Measurements from ENCODE around the gene SORBS2. TPM values are rescaled to one million over a fixed set of nuclear protein-coding genes. Genes with fewer than 3 reads are reported as not detected.

The SORBS2 gene
- total RNA-seq, 4 donors from 2014 or later = 92.7 to 234 (median 122) TPM

GRCh38 chr4:185852961-185853360, 41.0 kb upstream of the SORBS2 start:
- intact Hi-C loops (cut with DNase I; ENCODE audit: low total_unique reads) = loop anchor here (10.0 kb wide), 1 partner anchor 172 kb away; no protein-coding TSS in a partner anchor
- no peak overlapping the region for H3K27ac ChIP-seq

DNA sequence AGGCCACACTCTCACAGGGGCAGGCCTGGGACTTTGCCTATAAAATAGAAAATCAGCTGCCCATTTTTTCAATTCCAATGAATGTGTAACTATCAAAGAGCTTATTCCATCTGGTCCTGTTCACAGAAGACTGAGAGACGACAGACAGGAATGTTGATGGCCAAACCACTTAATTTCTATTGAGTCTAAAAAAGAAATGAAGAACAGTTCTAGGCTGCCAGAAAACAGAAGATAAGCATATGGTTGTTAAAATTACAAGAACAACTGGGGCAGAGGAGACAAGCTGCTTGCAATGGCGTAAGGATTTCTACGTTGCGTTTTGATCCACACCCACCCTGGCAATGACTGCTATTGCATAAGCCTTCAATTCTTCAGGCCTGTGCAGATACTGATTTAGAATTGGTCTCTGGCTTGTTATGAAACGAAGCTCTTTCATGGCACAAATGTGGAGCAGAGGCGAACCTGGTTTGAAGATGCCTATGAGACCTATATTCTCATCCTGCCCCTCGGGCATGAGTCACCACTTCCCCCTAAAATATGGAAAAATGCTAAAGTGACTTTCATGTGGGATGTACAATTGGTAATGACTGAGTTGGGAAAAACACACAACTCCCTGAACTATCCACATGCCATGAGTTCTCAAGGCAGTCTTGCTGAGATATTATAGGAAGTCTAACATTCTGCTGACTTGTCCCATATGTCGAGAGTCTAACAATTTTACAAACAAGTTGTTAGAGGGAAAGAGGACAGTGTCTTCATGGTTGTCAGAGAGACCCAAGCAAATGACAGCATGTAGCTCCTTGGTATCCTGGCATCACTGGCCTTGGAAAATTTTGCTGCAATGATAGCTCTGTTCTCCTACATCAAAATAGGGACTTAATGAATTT, 37.9 kb upstream of the SORBS2 start:
- H3K9me3 ChIP-seq = peaks cover 0 to 3% of the 10 kb centered on the region in 2 donors
- WGBS, 2 donors (ENCODE audit: low coverage in 1 of 2) = 80 to 82% methylated on average over 7 to 8 of the region's 8 CpGs
- no peak overlapping the region for H3K27ac ChIP-seq
- H3K27me3 ChIP-seq = no peaks in the 10 kb centered on the region
- H3K4me1 ChIP-seq = no peaks in the 10 kb centered on the region
- no peak for DNase-seq
- no peak overlapping the region for H3K4me3 ChIP-seq
- in situ Hi-C loops (cut with MboI; ENCODE audit: low pct_ligation_motif_present in 1 of 4, low pct_unique_long_range_greater_than_20kb in 1 of 4, low sequenced_read_pairs in 3 of 4) = no loop called here
- no peaks in the 10 kb centered on the region for H3K36me3 ChIP-seq
- no peak for TF ChIP-seq POLR2AphosphoS5 (IDR thresholded peaks at IDR 0.05)
- no peak for TF ChIP-seq CTCF (IDR thresholded peaks at IDR 0.05)
- no peak for TF ChIP-seq EP300 (IDR thresholded peaks at IDR 0.05; ENCODE audit: low read depth)
- no peak for TF ChIP-seq POLR2A (IDR thresholded peaks at IDR 0.05)
- intact Hi-C loops (cut with DNase I; ENCODE audit: low total_unique reads) = loop anchor here (10.0 kb wide), 1 partner anchor 175 kb away; no protein-coding TSS in a partner anchor

More at GRCh38 chr4:185852961-185853360, 41.0 kb upstream of the SORBS2 start:
- WGBS, 2 donors (ENCODE audit: low coverage in 1 of 2) = 56 to 83% methylated on average over 1 of the region's 1 CpG
- Histone ChIP-seq H3K36me3 (no peaks in the 10 kb centered on the region), H3K4me3 (no peak overlapping the region), H3K4me1 (no peaks in the 10 kb centered on the region), H3K27me3 (no peaks in the 10 kb centered on the region), H3K9me3 (no peaks in the 10 kb centered on the region)
- no peak for TF ChIP-seq POLR2AphosphoS5 (IDR thresholded peaks at IDR 0.05)
- no peak for TF ChIP-seq POLR2A (IDR thresholded peaks at IDR 0.05)
- TF ChIP-seq EP300 (IDR thresholded peaks at IDR 0.05; ENCODE audit: low read depth) = no peak
- no peak for TF ChIP-seq CTCF (IDR thresholded peaks at IDR 0.05)
- in situ Hi-C loops (cut with MboI; ENCODE audit: low pct_ligation_motif_present in 1 of 4, low pct_unique_long_range_greater_than_20kb in 1 of 4, low sequenced_read_pairs in 3 of 4) = no loop called here
- DNase-seq = no peak

- DNase-seq = no peak
- Histone ChIP-seq H3K4me1 (no peaks in the 10 kb centered on the region), H3K9me3 (peaks cover 0 to 3% of the 10 kb centered on the region in 2 donors), H3K27ac (peak overlapping the region; percentile 14 to 50 (median 18)), H3K4me3 (no peak overlapping the region), H3K27me3 (no peaks in the 10 kb centered on the region), H3K36me3 (no peaks in the 10 kb centered on the region)
- in situ Hi-C loops (cut with MboI; ENCODE audit: low pct_ligation_motif_present in 1 of 4, low pct_unique_long_range_greater_than_20kb in 1 of 4, low sequenced_read_pairs in 3 of 4) (no loop called here), intact Hi-C loops (cut with DNase I; ENCODE audit: low total_unique reads) (no loop called here)
- TF ChIP-seq EP300 (IDR thresholded peaks at IDR 0.05; ENCODE audit: low read depth) (no peak), CTCF (IDR thresholded peaks at IDR 0.05) (no peak)
- WGBS, 2 donors (ENCODE audit: low coverage in 1 of 2) = 80 to 87% methylated on average over 3 to 13 of the region's 13 CpGs
Observed at GRCh38 chr4:185847352-185848097, 35.5 kb upstream of the SORBS2 start.

DNA sequence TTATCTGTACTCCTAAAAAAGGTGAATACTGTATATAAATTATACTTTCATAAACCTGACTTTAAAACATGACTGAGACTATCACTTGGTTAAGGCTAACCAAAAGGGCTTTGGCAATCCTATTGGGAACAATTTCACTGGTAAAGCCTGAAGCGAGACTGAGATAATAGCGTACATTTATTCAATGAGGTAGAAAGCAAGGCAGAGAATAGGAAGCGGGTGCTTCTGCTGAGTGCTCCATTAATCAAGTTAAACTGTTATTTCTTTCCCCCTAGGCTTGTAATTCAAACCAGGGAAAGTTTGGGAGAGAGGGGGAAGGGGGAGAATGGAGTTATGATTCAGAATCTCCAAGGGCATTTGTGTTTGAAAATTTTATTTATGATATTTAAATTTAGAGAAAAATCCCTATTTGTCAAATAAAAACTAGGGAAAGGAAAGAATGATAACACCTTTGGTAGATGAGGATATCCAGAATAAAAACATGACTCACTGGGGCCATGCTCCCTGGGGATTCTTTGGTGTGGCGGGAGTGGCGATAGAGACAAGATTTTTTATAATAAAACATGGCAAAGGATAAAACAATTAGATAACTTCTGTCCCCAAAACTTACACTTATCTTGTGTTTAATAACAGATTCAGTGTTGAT, 34.6 kb upstream of the SORBS2 start:
- intact Hi-C loops (cut with DNase I; ENCODE audit: low total_unique reads) = no loop called here
- TF ChIP-seq CTCF (IDR thresholded peaks at IDR 0.05) (no peak), EP300 (IDR thresholded peaks at IDR 0.05; ENCODE audit: low read depth) (no peak), POLR2A (IDR thresholded peaks at IDR 0.05) (no peak), POLR2AphosphoS5 (IDR thresholded peaks at IDR 0.05) (no peak)

More for the DNA sequence above, 34.6 kb upstream of the SORBS2 start:
- no peak for DNase-seq
- H3K27me3 ChIP-seq = no peaks in the 10 kb centered on the region
- 86 to 87% methylated on average over 5 of the region's 5 CpGs for WGBS, 2 donors (ENCODE audit: low coverage in 1 of 2)
- no peaks in the 10 kb centered on the region for H3K36me3 ChIP-seq
- peaks cover 0 to 3% of the 10 kb centered on the region in 2 donors for H3K9me3 ChIP-seq
- no peak overlapping the region for H3K4me3 ChIP-seq
- H3K4me1 ChIP-seq = no peaks in the 10 kb centered on the region
- peak overlapping the region in 3 of 4 donors; percentile 14 to 50 (median 18) for H3K27ac ChIP-seq
- in situ Hi-C loops (cut with MboI; ENCODE audit: low pct_ligation_motif_present in 1 of 4, low pct_unique_long_range_greater_than_20kb in 1 of 4, low sequenced_read_pairs in 3 of 4) = no loop called here

All from transverse colon (tissue), 4 donors.